Activated CD4-positive, alpha-beta T cell treated with anti-CD3 and anti-CD28 coated beads for 48 hours (primary cell): ENCODE results near the gene KRT34.

ENCODE experiments used
- DNase-seq: peaks from one replicate; pipeline ENCODE4 v3.0.0-alpha.2; 2020

The KRT34 gene

GRCh38 chr17:41329279-41329948 is 52.7 kb downstream of the KRT34 start:
- peak; percentile 51 for DNase-seq

GRCh38 chr17:41328207-41328606 is 53.9 kb downstream of the KRT34 start:
- DNase-seq = no peak
